Parathyroid adenoma (tissue), 2 donors: ENCODE results near the gene LOXL1.
"Not testable (repeated sequence)": the region's sequence is repeated elsewhere in the genome, so short reads cannot be mapped to it uniquely, and the experiment has no call there.

Source experiments
- H2AFZ ChIP-seq: fragments of 300-600 bp; sonication (generic); one replicate; pipeline ENCODE4 v1.7.0; 2017; ENCODE audit warnings: antibody characterized with exemption, mild to moderate bottlenecking
- H3K27ac ChIP-seq: fragments of 300-600 bp; sonication (generic); one replicate; pipeline ENCODE4 v1.7.0; 2017
- H3K27me3 ChIP-seq: fragments of 300-600 bp; sonication (generic); one replicate; pipeline ENCODE4 v1.7.0; 2017; ENCODE audit warnings: low read length; ENCODE audit not compliant: control insufficient read depth, insufficient read depth
- H3K36me3 ChIP-seq: fragments of 300-600 bp; sonication (generic); one replicate; pipeline ENCODE4 v1.7.0; 2017; ENCODE audit warnings: low read length; ENCODE audit not compliant: control insufficient read depth, insufficient read depth
- H3K4me1 ChIP-seq: fragments of 300-600 bp; sonication (generic); one replicate; pipeline ENCODE4 v1.7.0; 2017; ENCODE audit warnings: control low read depth
- H3K4me2 ChIP-seq: fragments of 300-600 bp; sonication (generic); one replicate; pipeline ENCODE4 v1.7.0; 2017; ENCODE audit warnings: low read length
- H3K4me3 ChIP-seq: fragments of 300-600 bp; sonication (generic); one replicate; pipeline ENCODE4 v1.7.0; 2017; ENCODE audit warnings: low read depth, low read length
- H3K79me2 ChIP-seq: fragments of 300-600 bp; sonication (generic); one replicate; pipeline ENCODE4 v1.7.0; 2017; ENCODE audit warnings: control low read depth
- H3K9ac ChIP-seq: fragments of 300-600 bp; sonication (generic); one replicate; pipeline ENCODE4 v1.7.0; 2017; ENCODE audit warnings: mild to moderate bottlenecking
- H3K9me3 ChIP-seq: fragments of 300-600 bp; sonication (generic); one replicate; pipeline ENCODE4 v1.7.0; 2017; ENCODE audit warnings: low read length; ENCODE audit not compliant: control insufficient read depth
- CTCF ChIP-seq: fragments of 300-600 bp; sonication (generic); IDR thresholded peaks from one replicate; pipeline ENCODE4 v1.7.0; 2017; ENCODE audit warnings: antibody characterized with exemption, mild to moderate bottlenecking
- donor health status: primary hyperparathyroidism.

LOXL1 gene

GRCh38 chr15:73936588-73937290, 10.5 kb downstream of the LOXL1 start:
- Histone ChIP-seq H3K9ac (no peak overlapping the region), H3K79me2 (peaks cover 6% of the 10 kb centered on the region), H3K27ac (peak overlapping the region; percentile 79), H3K4me3 (no peak overlapping the region), H3K36me3 (no peaks in the 10 kb centered on the region), H3K4me1 (peaks cover 42% of the 10 kb centered on the region), H3K27me3 (no peaks in the 10 kb centered on the region), H3K9me3 (no peaks in the 10 kb centered on the region), H3K4me2 (peak overlapping the region; percentile 33), H2AFZ (peak overlapping the region; percentile 22)
- TF ChIP-seq CTCF, result no peak

GRCh38 chr15:73937296-73937695, 11.0 kb downstream of the LOXL1 start:
- Histone ChIP-seq H3K27ac (no peak overlapping the region), H3K4me1 (peaks cover 43% of the 10 kb centered on the region), H2AFZ (no peak overlapping the region), H3K4me3 (no peak overlapping the region), H3K4me2 (no peak overlapping the region), H3K36me3 (no peaks in the 10 kb centered on the region), H3K9me3 (no peaks in the 10 kb centered on the region), H3K27me3 (no peaks in the 10 kb centered on the region), H3K79me2 (peaks cover 6% of the 10 kb centered on the region), H3K9ac (no peak overlapping the region)
- TF ChIP-seq CTCF, result no peak

GRCh38 chr15:73937726-73938125, 11.5 kb downstream of the LOXL1 start:
- TF ChIP-seq CTCF, result no peak
- H3K27ac ChIP-seq, result no peak overlapping the region
- H3K27me3 ChIP-seq, result no peaks in the 10 kb centered on the region

GRCh38 chr15:73938516-73938915, 12.3 kb downstream of the LOXL1 start:
- not testable (repeated sequence) for H3K9me3 ChIP-seq, H3K9ac ChIP-seq, H2AFZ ChIP-seq, H3K4me3 ChIP-seq, H3K4me2 ChIP-seq, H3K27me3 ChIP-seq, H3K79me2 ChIP-seq, H3K27ac ChIP-seq, H3K36me3 ChIP-seq
- H3K4me1 ChIP-seq, result peaks cover 43% of the 10 kb centered on the region

More at GRCh38 chr15:73937726-73938125, 11.5 kb downstream of the LOXL1 start:
- Histone ChIP-seq H2AFZ (no peak overlapping the region), H3K9ac (no peak overlapping the region), H3K4me3 (no peak overlapping the region), H3K9me3 (no peaks in the 10 kb centered on the region), H3K4me2 (no peak overlapping the region), H3K79me2 (peaks cover 6% of the 10 kb centered on the region), H3K4me1 (peaks cover 43% of the 10 kb centered on the region), H3K36me3 (no peaks in the 10 kb centered on the region)

- TF ChIP-seq CTCF, result no peak
- peaks cover 39% of the 10 kb centered on the region for H3K4me1 ChIP-seq
- H3K4me2 ChIP-seq, result no peak overlapping the region
- peaks cover 6% of the 10 kb centered on the region for H3K79me2 ChIP-seq
- H3K36me3 ChIP-seq, result no peaks in the 10 kb centered on the region
- H2AFZ ChIP-seq, result no peak overlapping the region
- no peaks in the 10 kb centered on the region for H3K9me3 ChIP-seq
- H3K27me3 ChIP-seq, result no peaks in the 10 kb centered on the region
- H3K9ac ChIP-seq, result no peak overlapping the region
- no peak overlapping the region for H3K27ac ChIP-seq
- H3K4me3 ChIP-seq, result no peak overlapping the region
Measured at GRCh38 chr15:73939138-73939537, 12.9 kb downstream of the LOXL1 start.
